Testis (tissue), 3 donors: Measurements from ENCODE around the gene SEL1L2. TPM values are rescaled to one million over a fixed set of nuclear protein-coding genes. Genes with fewer than 3 reads are reported as not detected.

Experiments
- DNase-seq: peaks from one replicate; pipeline ENCODE4 v3.0.0-alpha.2; 2019
- H3K27ac ChIP-seq, 2 donors: fragments of 200-600 bp; sonication (generic); one replicate each; pipeline ENCODE4 v1.5.1; 2019
- H3K27me3 ChIP-seq: fragments of 200-600 bp; sonication (generic); one replicate; pipeline ENCODE4 v1.5.1; 2019
- H3K36me3 ChIP-seq: fragments of 200-600 bp; sonication (generic); one replicate; pipeline ENCODE4 v1.5.1; 2017; ENCODE audit warnings: low read depth; ENCODE audit errors: missing control alignments
- H3K4me1 ChIP-seq: fragments of 200-600 bp; sonication (generic); one replicate; pipeline ENCODE4 v1.5.1; 2019
- H3K4me3 ChIP-seq, 2 donors: fragments of 200-600 bp; sonication (generic); one replicate each; pipeline ENCODE4 v1.5.1; 2017 to 2019
- H3K9me3 ChIP-seq: fragments of 200-600 bp; sonication (generic); one replicate; pipeline ENCODE4 v1.5.1; 2017
- CTCF ChIP-seq, 3 experiments: fragments of 450-650 bp in 2 of 3; fragments of 200-600 bp in 1 of 3; sonication (generic) in 1 of 3; IDR thresholded peaks; one replicate each; pipeline ENCODE4 v1.5.1; 2016 to 2019; ENCODE audit warnings: antibody characterized with exemption in 3 of 3, mild to moderate bottlenecking in 2 of 3, moderate library complexity in 1 of 3
- POLR2A ChIP-seq: fragments of 450-650 bp; IDR thresholded peaks from one replicate; pipeline ENCODE4 v1.6.1; 2017; ENCODE audit warnings: antibody characterized with exemption, mild to moderate bottlenecking, moderate library complexity
- WGBS, 2 donors: methylation state at CpG; one replicate each; pipeline ENCODE4 v1.1.5; 2018; 5-methylcytosine and 5-hydroxymethylcytosine counted together
- intact Hi-C: fragments of 100-400 bp; cut with DNase I; formaldehyde crosslinking; loops from one replicate; pipeline ENCODE4 v1.15.1; 2023; ENCODE audit warnings: low total_unique reads
- polyA plus RNA-seq: library from polyadenylated mRNA; stranded (reverse); fragments of 350-450 nt; fragmentation: Illumina TruSeq; extraction: RNeasy Lipid Tissue Mini Kit (QIAGEN cat#74804); gene quantifications from one replicate; pipeline ENCODE4 v1.2.3, GENCODE V29; 2014; ENCODE audit warnings: low read depth, low replicate concordance; ENCODE audit not compliant: insufficient read depth
- total RNA-seq, 2 donors: library from RNA; depleted of rRNA; stranded (reverse); fragments of >200 nt; gene quantifications; one replicate each; pipeline ENCODE4 v1.2.3, GENCODE V29; 2016

The SEL1L2 gene
- total and polyA plus RNA-seq, 3 donors from 2014 or later: 4.1 to 10.0 (median 9.5) TPM

GRCh38 chr20:13936781-13937576, 53.4 kb downstream of the SEL1L2 start:
- Histone ChIP-seq H3K36me3 (no peaks in the 10 kb centered on the region), H3K4me3 (peak overlapping the region in 1 of 2 donors; percentile 8), H3K27ac (peak overlapping the region; percentile 83 to 84), H3K9me3 (no peaks in the 10 kb centered on the region), H3K27me3 (no peaks in the 10 kb centered on the region), H3K4me1 (peaks cover 36% of the 10 kb centered on the region)
- TF ChIP-seq CTCF (IDR thresholded peaks at IDR 0.05) (no peak), POLR2A (no peak)
- intact Hi-C loops: no loop called here
- DNase-seq: peak; percentile 79
- WGBS, 2 donors: 20 to 34% methylated on average over 9 of the region's 9 CpGs

GRCh38 chr20:13934992-13935894, 55.2 kb downstream of the SEL1L2 start:
- H3K4me3 ChIP-seq: no peak overlapping the region
- H3K4me1 ChIP-seq: peaks cover 36% of the 10 kb centered on the region
- H3K27ac ChIP-seq: peak overlapping the region; percentile 83 to 84
- intact Hi-C loops: no loop called here
- no peak for TF ChIP-seq CTCF (IDR thresholded peaks at IDR 0.05)
- TF ChIP-seq POLR2A: no peak
- H3K27me3 ChIP-seq: no peaks in the 10 kb centered on the region
- no peaks in the 10 kb centered on the region for H3K36me3 ChIP-seq
- no peaks in the 10 kb centered on the region for H3K9me3 ChIP-seq
- no peak for DNase-seq
- 40 to 47% methylated on average over 6 of the region's 6 CpGs for WGBS, 2 donors

GRCh38 chr20:13930281-13930680, 60.1 kb downstream of the SEL1L2 start:
- 62 to 70% methylated on average over 4 of the region's 4 CpGs for WGBS, 2 donors
- DNase-seq: no peak
- no peak for TF ChIP-seq CTCF (IDR thresholded peaks at IDR 0.05)
- no peak for TF ChIP-seq POLR2A
- intact Hi-C loops: no loop called here
- Histone ChIP-seq H3K4me3 (no peak overlapping the region), H3K27ac (no peak overlapping the region), H3K4me1 (peaks cover 8% of the 10 kb centered on the region), H3K9me3 (no peaks in the 10 kb centered on the region), H3K27me3 (no peaks in the 10 kb centered on the region), H3K36me3 (no peaks in the 10 kb centered on the region)

- TF ChIP-seq POLR2A (no peak), CTCF (IDR thresholded peaks at IDR 0.05) (no peak)
Measured at GRCh38 chr20:13929836-13930235, 60.6 kb downstream of the SEL1L2 start.

More at GRCh38 chr20:13929836-13930235, 60.6 kb downstream of the SEL1L2 start:
- no peak for DNase-seq
- Histone ChIP-seq H3K4me1 (peaks cover 3% of the 10 kb centered on the region), H3K9me3 (no peaks in the 10 kb centered on the region), H3K27me3 (no peaks in the 10 kb centered on the region), H3K27ac (no peak overlapping the region), H3K4me3 (no peak overlapping the region), H3K36me3 (no peaks in the 10 kb centered on the region)
- 94 to 100% methylated on average over 6 of the region's 6 CpGs for WGBS, 2 donors
- intact Hi-C loops: no loop called here
